HG03060 (cell line): ENCODE data around the gene LRRC19.

Source experiments
- ATAC-seq: cut with Tn5 transposase; IDR thresholded peaks from one replicate; pipeline ENCODE4 v1.9.1; 2021; ENCODE audit warnings: low read depth, moderate number of reproducible peaks; ENCODE audit not compliant: unreplicated experiment

Gene LRRC19, protein sequence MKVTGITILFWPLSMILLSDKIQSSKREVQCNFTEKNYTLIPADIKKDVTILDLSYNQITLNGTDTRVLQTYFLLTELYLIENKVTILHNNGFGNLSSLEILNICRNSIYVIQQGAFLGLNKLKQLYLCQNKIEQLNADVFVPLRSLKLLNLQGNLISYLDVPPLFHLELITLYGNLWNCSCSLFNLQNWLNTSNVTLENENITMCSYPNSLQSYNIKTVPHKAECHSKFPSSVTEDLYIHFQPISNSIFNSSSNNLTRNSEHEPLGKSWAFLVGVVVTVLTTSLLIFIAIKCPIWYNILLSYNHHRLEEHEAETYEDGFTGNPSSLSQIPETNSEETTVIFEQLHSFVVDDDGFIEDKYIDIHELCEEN

DNA sequence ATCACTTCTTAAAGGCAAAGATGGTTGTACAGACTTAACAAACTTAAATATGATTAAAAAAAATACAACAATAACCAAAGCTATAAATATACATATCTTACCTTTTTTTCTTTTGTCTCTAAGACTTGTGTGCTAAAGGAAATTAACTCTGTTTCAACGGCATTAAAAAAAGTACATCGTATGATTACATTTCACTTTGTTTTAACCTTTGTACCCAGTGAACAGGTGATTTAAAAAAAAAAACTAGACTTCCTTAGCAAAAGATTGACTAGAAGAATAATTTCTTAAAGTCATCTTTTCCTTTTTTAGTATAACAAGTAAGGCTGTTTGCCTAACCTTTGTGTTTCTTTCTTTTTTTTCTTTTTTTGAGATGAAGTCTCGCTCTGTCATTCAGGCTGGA, at the start of gene LRRC19:
Gene LRRC19, minus strand, starts transcription at position 182 of the 400 bp plus-strand sequence. CDS start 5,978 bp downstream, outside the sequence.
- no peak for ATAC-seq

GRCh38 chr9:27054841-27055240, 49.4 kb upstream of the LRRC19 start:
- no peak for ATAC-seq

GRCh38 chr9:27054125-27054524, 48.7 kb upstream of the LRRC19 start:
- ATAC-seq, result no peak

GRCh38 chr9:27053369-27054022, 48.0 kb upstream of the LRRC19 start:
- ATAC-seq, result no peak

DNA sequence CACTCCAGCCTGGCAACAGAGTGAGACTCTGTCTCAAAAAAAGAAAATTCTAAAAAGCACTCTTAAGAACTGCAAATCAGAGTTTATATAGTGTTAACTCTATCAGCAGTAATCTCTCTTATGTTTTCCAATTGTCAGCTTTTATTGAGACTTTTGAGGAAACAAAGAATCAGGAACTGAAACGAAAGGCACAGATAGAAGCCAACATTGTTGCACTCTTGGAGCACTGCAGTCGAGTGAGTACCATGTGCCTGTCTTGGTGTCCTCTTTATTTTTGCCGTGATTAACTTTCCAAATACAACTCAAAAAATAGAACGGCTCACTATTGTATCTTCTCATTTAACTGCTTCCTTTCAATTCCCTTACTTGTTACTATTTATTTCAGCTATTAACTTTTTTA, 41.7 kb upstream of the LRRC19 start:
- ATAC-seq, result no peak

- ATAC-seq, result no peak
Measured at GRCh38 chr9:27043176-27043575, 37.7 kb upstream of the LRRC19 start.

DNA sequence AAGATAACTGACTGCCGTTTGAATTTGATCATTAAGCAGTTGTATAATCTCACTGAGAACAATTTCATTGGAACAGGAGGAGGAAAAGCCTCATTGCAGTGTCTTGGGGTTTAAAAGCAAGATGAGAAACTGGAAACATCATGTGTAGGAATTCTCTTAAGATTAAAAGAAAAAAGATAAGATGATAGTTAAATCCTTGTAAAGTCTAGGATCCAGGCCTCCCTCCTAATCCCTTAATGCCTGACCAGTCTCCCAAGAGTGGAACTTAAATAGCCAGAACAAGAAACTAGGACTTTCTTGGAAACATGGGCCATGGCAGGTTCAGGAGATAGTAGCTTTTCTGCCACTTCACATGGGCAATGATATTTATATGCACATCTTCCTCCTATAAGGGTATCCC, 37.0 kb upstream of the LRRC19 start:
- ATAC-seq, result no peak

DNA sequence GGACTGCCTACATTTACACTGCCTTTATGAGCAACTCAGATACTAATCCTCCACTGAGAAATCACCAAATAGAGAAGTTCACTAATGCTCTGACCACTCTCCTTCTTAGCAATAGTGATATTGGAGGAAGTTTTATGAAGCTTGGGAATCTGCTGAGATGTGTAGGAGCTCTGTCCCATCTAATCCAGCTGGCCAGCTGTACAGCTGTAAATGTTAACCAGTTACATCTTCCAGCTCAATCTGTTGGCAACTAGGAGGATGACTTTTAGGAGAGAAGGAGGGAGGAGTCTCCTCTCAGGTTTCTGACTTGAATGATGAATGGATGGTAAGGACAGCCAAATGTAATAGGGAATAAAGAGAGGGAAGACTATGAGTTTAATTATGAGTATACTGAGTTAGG, 36.3 kb upstream of the LRRC19 start:
- no peak for ATAC-seq

DNA sequence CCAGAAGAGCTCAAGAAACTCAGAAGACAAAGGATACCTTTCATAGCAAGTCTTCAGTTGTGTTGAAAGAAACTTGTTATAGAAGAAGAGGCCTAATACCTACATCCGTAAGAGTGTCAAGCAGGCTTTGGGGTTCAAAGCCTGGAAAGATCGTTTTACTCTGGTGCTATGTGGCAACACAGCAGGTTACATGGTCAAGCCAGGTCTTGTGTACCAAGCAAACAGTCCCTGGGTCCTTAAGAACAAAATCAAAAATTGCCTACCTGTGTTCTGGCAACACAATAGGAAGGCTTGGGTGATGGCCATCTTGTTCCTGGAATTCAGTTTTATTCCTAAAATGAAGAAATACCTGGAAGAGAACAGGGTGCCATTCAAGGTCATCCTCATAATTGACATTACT, 32.0 kb upstream of the LRRC19 start:
- no peak for ATAC-seq

DNA sequence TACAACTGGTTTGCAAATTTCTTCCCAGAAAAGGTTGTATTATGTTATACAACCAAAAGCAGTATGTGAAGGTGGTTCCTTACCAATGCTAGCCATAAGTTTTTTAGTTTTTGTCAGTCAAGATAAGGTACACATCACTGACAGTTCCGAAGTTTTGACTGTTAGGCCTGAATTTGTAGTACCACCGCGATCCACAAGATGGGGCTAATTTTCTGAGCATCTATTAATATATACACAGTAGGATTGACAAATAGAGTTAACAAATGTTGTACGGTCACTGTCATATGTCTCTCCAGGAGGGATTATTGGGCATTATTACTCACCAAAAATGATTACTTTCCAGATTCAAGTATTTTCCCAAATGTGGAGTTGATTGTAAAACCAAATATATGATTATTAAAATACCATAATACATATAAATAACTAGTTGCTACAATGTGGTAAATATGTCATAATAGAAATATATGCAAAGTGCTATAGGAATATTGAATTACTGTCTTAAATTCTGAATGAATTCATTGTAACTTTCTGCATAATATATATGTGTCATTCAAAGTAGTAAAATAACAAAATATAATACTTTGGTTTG, 28.4 kb upstream of the LRRC19 start:
- peak; percentile 74 for ATAC-seq

- no peak for ATAC-seq
Measured at GRCh38 chr9:27029186-27029585, 23.7 kb upstream of the LRRC19 start.

- no peak for ATAC-seq
Measured at GRCh38 chr9:27022920-27023319, 17.4 kb upstream of the LRRC19 start.

GRCh38 chr9:27019589-27019988, 14.1 kb upstream of the LRRC19 start:
- no peak for ATAC-seq

- ATAC-seq, result no peak
Measured at GRCh38 chr9:27003426-27004077, 1.9 kb downstream of the LRRC19 start.

DNA sequence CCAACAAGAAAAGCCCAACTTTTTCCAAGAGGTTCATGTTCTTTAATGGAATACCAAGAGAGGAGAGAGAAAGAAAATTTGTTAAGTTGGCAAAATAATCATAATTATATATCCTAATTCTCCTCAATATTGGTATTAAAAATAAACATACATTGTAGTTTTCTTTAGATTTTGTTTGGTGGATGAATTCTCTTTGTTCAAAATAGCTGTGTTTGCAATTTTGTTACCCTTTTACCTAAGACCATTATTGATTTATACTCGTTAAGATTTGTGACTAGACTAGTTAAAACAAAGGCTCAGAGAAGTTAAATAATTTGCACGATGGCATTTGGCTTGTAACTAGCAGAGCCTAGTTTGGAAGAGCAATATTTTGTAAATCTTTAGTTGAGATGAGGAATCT, 9.7 kb downstream of the LRRC19 start:
- no peak for ATAC-seq

GRCh38 chr9:26983340-26983739, 22.1 kb downstream of the LRRC19 start:
- ATAC-seq, result no peak

DNA sequence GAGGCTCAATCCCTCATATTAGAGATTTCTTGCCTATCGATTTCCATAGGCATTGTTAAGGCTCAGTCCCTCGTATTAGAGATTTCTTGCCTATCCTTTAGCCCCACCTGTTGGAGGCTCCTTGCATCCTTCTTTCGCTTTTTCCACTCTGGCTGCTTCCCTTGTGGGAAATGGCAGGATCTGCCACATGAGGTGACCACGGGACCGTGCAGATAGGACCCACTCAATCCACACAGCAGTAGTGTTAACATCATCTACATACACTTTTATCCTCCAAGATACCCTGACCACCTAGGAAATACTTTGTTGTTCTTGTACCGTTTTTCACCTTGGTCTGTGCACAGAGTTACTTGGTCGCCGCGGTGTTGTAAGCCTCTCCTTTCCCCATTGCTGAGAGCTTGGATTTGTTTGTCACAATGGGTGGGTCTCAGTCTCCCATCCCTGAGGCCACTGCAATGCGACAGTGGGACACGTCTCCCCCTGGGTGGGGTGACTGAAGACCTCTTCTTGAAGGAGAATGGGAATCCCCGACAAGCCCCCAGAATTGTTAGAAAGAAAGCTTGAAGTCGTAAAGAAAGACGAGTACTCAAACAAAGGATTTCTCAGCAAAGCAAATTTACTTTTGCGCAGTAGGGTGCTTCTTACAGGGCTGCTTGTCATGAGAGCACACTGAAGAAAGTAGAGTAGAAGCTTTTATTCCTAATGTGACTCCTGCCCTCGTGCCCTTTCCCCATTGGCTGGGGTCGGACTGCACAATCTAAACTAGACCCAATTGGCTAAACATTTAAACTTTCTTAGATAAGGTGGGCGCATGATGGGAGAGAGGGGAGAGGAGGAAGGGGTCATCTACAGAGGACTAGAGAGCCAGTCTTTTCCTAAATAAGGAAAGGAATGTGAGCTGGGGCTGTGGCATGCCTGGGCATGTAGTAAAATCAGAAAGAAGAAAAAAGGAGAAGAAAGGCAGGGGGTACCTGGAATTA, 29.5 kb downstream of the LRRC19 start:
- no peak for ATAC-seq

- no peak for ATAC-seq
Measured at GRCh38 chr9:26974927-26975326, 30.5 kb downstream of the LRRC19 start.

GRCh38 chr9:26973989-26974388, 31.5 kb downstream of the LRRC19 start:
- ATAC-seq, result no peak

- no peak for ATAC-seq
Measured at GRCh38 chr9:26971721-26972120, 33.8 kb downstream of the LRRC19 start.
